Neural cell (in vitro differentiated cells): Measurements from ENCODE around the gene SLC49A4. TPM values are rescaled to one million over a fixed set of nuclear protein-coding genes. Genes with fewer than 3 reads are reported as not detected.

Source experiments
- H2AFZ ChIP-seq: fragments of 200-600, 300-800 bp; sonication (generic), shearing (Covaris generic); 2 replicates; pipeline ENCODE4 v1.6.0; 2014; ENCODE audit warnings: low read depth, mild to moderate bottlenecking, antibody characterized with exemption, low read length, moderate library complexity
- H3F3A ChIP-seq: fragments of 200-600 bp; shearing (Covaris generic); 2 replicates; pipeline ENCODE4 v1.6.1; 2016; ENCODE audit warnings: mild to moderate bottlenecking, moderate library complexity, mixed read lengths, antibody characterized with exemption, low read length; ENCODE audit not compliant: insufficient read depth, poor library complexity, severe bottlenecking
- H3K27ac ChIP-seq: fragments of 200-600, 300-800 bp; sonication (generic), shearing (Covaris generic); 2 replicates; pipeline ENCODE4 v1.5.1; 2014; ENCODE audit warnings: mild to moderate bottlenecking, low read length, moderate library complexity
- H3K27me3 ChIP-seq: fragments of 300-800, 200-600 bp; sonication (generic), shearing (Covaris generic); 2 replicates; pipeline ENCODE4 v1.6.0; 2014; ENCODE audit warnings: mild to moderate bottlenecking, low read depth, low read length, moderate library complexity; ENCODE audit not compliant: insufficient read depth
- H3K36me3 ChIP-seq: fragments of 300-800, 200-600 bp; sonication (generic), shearing (Covaris generic); 2 replicates; pipeline ENCODE4 v1.5.1; 2014; ENCODE audit warnings: mild to moderate bottlenecking, antibody characterized with exemption, low read length, moderate library complexity; ENCODE audit not compliant: insufficient read depth
- H3K4me2 ChIP-seq: fragments of 300-800, 200-600 bp; sonication (generic), shearing (Covaris generic); 2 replicates; pipeline ENCODE4 v1.6.0; 2014; ENCODE audit warnings: mild to moderate bottlenecking, low read length
- H3K4me3 ChIP-seq: fragments of 300-800, 200-600 bp; sonication (generic), shearing (Covaris generic); 2 replicates; pipeline ENCODE4 v1.5.1; 2014; ENCODE audit warnings: mild to moderate bottlenecking, low read length, moderate library complexity
- H3K79me2 ChIP-seq: fragments of 200-600 bp; shearing (Covaris generic); replicated peaks from 2 replicates; pipeline ENCODE4 v1.6.0; 2014; ENCODE audit warnings: mild to moderate bottlenecking, low read length, moderate library complexity; ENCODE audit not compliant: insufficient read depth
- H3K9ac ChIP-seq: fragments of 300-800, 200-600 bp; sonication (generic), shearing (Covaris generic); 2 replicates; pipeline ENCODE4 v1.6.1; 2016; ENCODE audit warnings: mild to moderate bottlenecking, low read length, mixed read lengths
- H3K9me2 ChIP-seq: fragments of 200-600 bp; shearing (Covaris generic); 2 replicates; pipeline ENCODE4 v1.6.1; 2016; ENCODE audit warnings: mild to moderate bottlenecking, low read length, mixed read lengths; ENCODE audit not compliant: insufficient read depth
- H3K9me3 ChIP-seq: fragments of 200-600, 300-800 bp; sonication (generic), shearing (Covaris generic); 2 replicates; pipeline ENCODE4 v1.6.1; 2016; ENCODE audit warnings: mild to moderate bottlenecking, mixed run types, low read length, moderate library complexity, mixed read lengths
- H4K20me1 ChIP-seq: fragments of 200-600 bp; shearing (Covaris generic); 2 replicates; pipeline ENCODE4 v1.6.1; 2016; ENCODE audit warnings: mild to moderate bottlenecking, mixed run types; ENCODE audit not compliant: insufficient read depth
- CTCF ChIP-seq: fragments of 450-650 bp; IDR thresholded peaks from 2 replicates; pipeline ENCODE4 v1.5.1; 2014; ENCODE audit warnings: antibody characterized with exemption, mild to moderate bottlenecking, moderate library complexity; ENCODE audit not compliant: poor library complexity, severe bottlenecking
- EP300 ChIP-seq: fragments of 450-650 bp; conservative IDR thresholded peaks from 2 replicates; pipeline ENCODE4 v1.6.1; 2014; ENCODE audit warnings: antibody characterized with exemption, mild to moderate bottlenecking, moderate library complexity; ENCODE audit not compliant: poor library complexity, severe bottlenecking
- EZH2 ChIP-seq: fragments of 200-600, 300-800 bp; shearing (Covaris generic), sonication (generic); IDR thresholded peaks from 2 replicates; pipeline ENCODE4 v1.6.1; 2014; ENCODE audit warnings: antibody characterized with exemption, low read length, borderline replicate concordance, mild to moderate bottlenecking; ENCODE audit not compliant: insufficient read depth, poor library complexity, severe bottlenecking
- MXI1 ChIP-seq: fragments of 450-650 bp; conservative IDR thresholded peaks from 2 replicates; pipeline ENCODE4 v1.6.1; 2014; ENCODE audit warnings: antibody characterized with exemption, mild to moderate bottlenecking; ENCODE audit not compliant: poor library complexity, severe bottlenecking
- POLR2AphosphoS5 ChIP-seq: IDR thresholded peaks from 2 replicates; pipeline ENCODE4 v1.6.1; 2012
- RAD21 ChIP-seq: fragments of 450-650 bp; conservative IDR thresholded peaks from 2 replicates; pipeline ENCODE4 v1.6.1; 2014; ENCODE audit warnings: antibody characterized with exemption, mild to moderate bottlenecking, moderate library complexity
- REST ChIP-seq: IDR thresholded peaks from 2 replicates; pipeline ENCODE4 v1.6.1; 2012; ENCODE audit warnings: borderline replicate concordance
- SMC3 ChIP-seq: fragments of 450-650 bp; conservative IDR thresholded peaks from 2 replicates; pipeline ENCODE4 v1.6.1; 2014; ENCODE audit warnings: antibody characterized with exemption, mild to moderate bottlenecking, moderate library complexity; ENCODE audit not compliant: poor library complexity
- TAF1 ChIP-seq: IDR thresholded peaks from 2 replicates; pipeline ENCODE4 v1.6.1; 2012; ENCODE audit warnings: low read depth
- polyA plus RNA-seq: library from polyadenylated mRNA; depleted of rRNA; stranded (reverse); fragments of >200 nt; gene quantifications from 2 replicates; pipeline ENCODE4 v1.2.3, GENCODE V29; 2014

SLC49A4 gene
- polyA plus RNA-seq, 1 donor from 2014 or later = 16.2 TPM

GRCh38 chr3:122797291-122797690 is 2.4 kb downstream of the SLC49A4 start:
- H3K79me2 ChIP-seq = peaks cover 15% of the 10 kb centered on the region
- peak overlapping the region; percentile 77 for H3K4me3 ChIP-seq
- H2AFZ ChIP-seq = no peak overlapping the region
- no peak overlapping the region for H3K27ac ChIP-seq
- no peaks in the 10 kb centered on the region for H3F3A ChIP-seq
- TF ChIP-seq MXI1 = no peak
- no peak for TF ChIP-seq EP300
- no peak for TF ChIP-seq POLR2AphosphoS5
- TF ChIP-seq SMC3 = no peak
- no peak for TF ChIP-seq TAF1
- TF ChIP-seq CTCF = no peak
- no peak for TF ChIP-seq REST
- no peak for TF ChIP-seq RAD21
- TF ChIP-seq EZH2 = no peak
- no peaks in the 10 kb centered on the region for H4K20me1 ChIP-seq
- no peaks in the 10 kb centered on the region for H3K9me3 ChIP-seq
- H3K9me2 ChIP-seq = no peaks in the 10 kb centered on the region
- H3K27me3 ChIP-seq = no peaks in the 10 kb centered on the region
- H3K36me3 ChIP-seq = no peaks in the 10 kb centered on the region
- H3K9ac ChIP-seq = no peak overlapping the region
- H3K4me2 ChIP-seq = no peak overlapping the region

- H3K27me3 ChIP-seq = no peaks in the 10 kb centered on the region
- H3K27ac ChIP-seq = no peak overlapping the region
- no peaks in the 10 kb centered on the region for H3K9me2 ChIP-seq
- H3K4me2 ChIP-seq = no peak overlapping the region
- peaks cover 15% of the 10 kb centered on the region for H3K79me2 ChIP-seq
- H3K4me3 ChIP-seq = no peak overlapping the region
- H2AFZ ChIP-seq = no peak overlapping the region
- no peaks in the 10 kb centered on the region for H3K9me3 ChIP-seq
- no peaks in the 10 kb centered on the region for H3K36me3 ChIP-seq
- H3K9ac ChIP-seq = no peak overlapping the region
- no peaks in the 10 kb centered on the region for H3F3A ChIP-seq
- TF ChIP-seq EZH2 = no peak
- TF ChIP-seq POLR2AphosphoS5 = no peak
- no peak for TF ChIP-seq SMC3
- H4K20me1 ChIP-seq = no peaks in the 10 kb centered on the region
Measured at GRCh38 chr3:122799322-122799721, 4.5 kb downstream of the SLC49A4 start.

GRCh38 chr3:122800031-122800430 is 5.2 kb downstream of the SLC49A4 start:
- Histone ChIP-seq H3K4me2 (no peak overlapping the region), H3K27me3 (no peaks in the 10 kb centered on the region), H4K20me1 (no peaks in the 10 kb centered on the region)

More at GRCh38 chr3:122800031-122800430, 5.2 kb downstream of the SLC49A4 start:
- Histone ChIP-seq H3K79me2 (peaks cover 22% of the 10 kb centered on the region), H3K9me3 (no peaks in the 10 kb centered on the region), H3K4me3 (no peak overlapping the region), H3K9me2 (no peaks in the 10 kb centered on the region), H3K9ac (no peak overlapping the region), H2AFZ (no peak overlapping the region), H3K27ac (no peak overlapping the region), H3K36me3 (no peaks in the 10 kb centered on the region), H3F3A (no peaks in the 10 kb centered on the region)
- no peak for TF ChIP-seq MXI1
